ENCODE measurements around the gene TMEM225B. TPM values are rescaled to one million over a fixed set of nuclear protein-coding genes. Genes with fewer than 3 reads are reported as not detected.
A peak's percentile ranks its signal among the peaks of the same experiment; 100 is the strongest.
"Not testable (repeated sequence)": the region's sequence is repeated elsewhere in the genome, so short reads cannot be mapped to it uniquely, and the experiment has no call there.

The TMEM225B gene
- total RNA-seq, 1 donor from 2014 or later: 0.91 TPM

DNA sequence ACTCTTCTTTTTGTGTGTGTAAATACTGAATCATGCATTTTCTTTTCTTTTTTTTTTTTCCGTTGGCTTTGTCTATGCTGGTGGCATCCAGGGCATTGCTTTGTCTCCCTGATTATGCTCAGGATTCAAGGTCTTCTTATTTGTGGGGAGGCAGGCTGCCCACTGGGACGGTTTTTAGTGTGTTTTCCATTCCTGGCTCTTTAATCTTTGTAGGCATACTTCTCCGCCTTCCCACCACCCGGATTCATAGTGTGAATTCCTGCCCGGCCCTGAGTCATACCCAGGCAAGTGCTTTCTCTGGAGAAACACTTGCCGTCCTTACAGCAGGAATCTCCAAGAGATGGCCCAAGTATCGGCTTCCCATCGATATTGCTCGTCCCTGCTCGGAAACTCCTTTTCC is 34.4 kb upstream of the TMEM225B start:
- Mint-ChIP-seq H3K4me1 (ENCODE audit: low read depth) (peaks cover 2% of the 10 kb centered on the region), H3K27ac (peak overlapping the region; percentile 74), H3K27me3 (no peaks in the 10 kb centered on the region), H3K4me3 (ENCODE audit: low read depth) (no peak overlapping the region), H3K36me3 (ENCODE audit: insufficient read depth) (peaks cover 32% of the 10 kb centered on the region), H3K9me3 (ENCODE audit: low read depth) (no peaks in the 10 kb centered on the region)
- TF ChIP-seq, protein P1, sequence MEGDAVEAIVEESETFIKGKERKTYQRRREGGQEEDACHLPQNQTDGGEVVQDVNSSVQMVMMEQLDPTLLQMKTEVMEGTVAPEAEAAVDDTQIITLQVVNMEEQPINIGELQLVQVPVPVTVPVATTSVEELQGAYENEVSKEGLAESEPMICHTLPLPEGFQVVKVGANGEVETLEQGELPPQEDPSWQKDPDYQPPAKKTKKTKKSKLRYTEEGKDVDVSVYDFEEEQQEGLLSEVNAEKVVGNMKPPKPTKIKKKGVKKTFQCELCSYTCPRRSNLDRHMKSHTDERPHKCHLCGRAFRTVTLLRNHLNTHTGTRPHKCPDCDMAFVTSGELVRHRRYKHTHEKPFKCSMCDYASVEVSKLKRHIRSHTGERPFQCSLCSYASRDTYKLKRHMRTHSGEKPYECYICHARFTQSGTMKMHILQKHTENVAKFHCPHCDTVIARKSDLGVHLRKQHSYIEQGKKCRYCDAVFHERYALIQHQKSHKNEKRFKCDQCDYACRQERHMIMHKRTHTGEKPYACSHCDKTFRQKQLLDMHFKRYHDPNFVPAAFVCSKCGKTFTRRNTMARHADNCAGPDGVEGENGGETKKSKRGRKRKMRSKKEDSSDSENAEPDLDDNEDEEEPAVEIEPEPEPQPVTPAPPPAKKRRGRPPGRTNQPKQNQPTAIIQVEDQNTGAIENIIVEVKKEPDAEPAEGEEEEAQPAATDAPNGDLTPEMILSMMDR (IDR thresholded peaks at IDR 0.05; ENCODE audit: unreplicated experiment): no peak
- DNase-seq (ENCODE audit: low spot score, unreplicated experiment): no peak

DNA sequence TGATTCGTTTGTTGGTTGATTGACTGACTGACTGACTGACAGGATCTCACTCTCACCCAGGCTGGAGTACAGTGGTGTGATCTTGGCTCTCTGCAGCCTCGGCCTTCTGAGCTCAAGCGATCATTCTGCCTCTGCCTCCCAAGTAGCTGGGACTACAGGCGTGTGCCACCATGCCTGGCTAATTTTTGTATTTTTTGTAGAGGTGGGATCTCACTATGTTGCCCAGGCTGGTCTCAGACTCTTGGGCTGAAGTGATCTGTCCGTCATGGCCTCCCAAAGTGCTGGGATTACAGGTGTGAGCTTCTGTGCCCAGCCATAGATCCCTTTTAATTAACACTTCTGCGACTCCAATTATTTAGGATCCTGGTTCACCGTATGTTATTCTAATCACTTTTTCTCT is 29.3 kb upstream of the TMEM225B start:
- not testable (repeated sequence) for DNase-seq (ENCODE audit: low spot score, unreplicated experiment); H3K27ac Mint-ChIP-seq; H3K4me1 Mint-ChIP-seq (ENCODE audit: low read depth); H3K9me3 Mint-ChIP-seq (ENCODE audit: low read depth); H3K4me3 Mint-ChIP-seq (ENCODE audit: low read depth); H3K27me3 Mint-ChIP-seq
- H3K36me3 Mint-ChIP-seq (ENCODE audit: insufficient read depth): peaks cover 25% of the 10 kb centered on the region

DNA sequence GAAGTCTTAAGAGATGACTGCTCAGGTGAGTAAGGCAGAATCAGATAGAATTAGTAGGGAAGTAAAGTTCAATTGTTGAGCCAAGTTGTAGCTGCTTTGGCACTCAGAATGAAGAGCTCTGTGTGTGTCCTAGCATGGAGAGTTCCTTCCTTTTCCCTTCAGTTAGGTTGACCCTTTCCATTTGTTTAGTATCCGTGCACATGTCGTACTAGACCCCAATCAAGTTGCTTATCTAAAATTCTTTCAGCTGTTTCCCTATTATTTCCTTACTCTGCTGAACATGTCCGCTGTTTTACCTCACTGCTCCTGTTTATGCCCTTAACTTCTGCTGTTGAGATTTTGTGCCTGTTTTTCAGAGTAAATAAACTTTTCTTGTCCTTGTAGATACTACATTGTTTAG is 26.3 kb upstream of the TMEM225B start:
- no peak for DNase-seq (ENCODE audit: low spot score, unreplicated experiment)
- Mint-ChIP-seq H3K4me1 (ENCODE audit: low read depth) (no peaks in the 10 kb centered on the region), H3K27me3 (no peaks in the 10 kb centered on the region), H3K27ac (no peak overlapping the region), H3K36me3 (ENCODE audit: insufficient read depth) (peaks cover 12% of the 10 kb centered on the region), H3K9me3 (ENCODE audit: low read depth) (no peaks in the 10 kb centered on the region), H3K4me3 (ENCODE audit: low read depth) (no peak overlapping the region)
- TF ChIP-seq, protein P1 (IDR thresholded peaks at IDR 0.05; ENCODE audit: unreplicated experiment): no peak

DNA sequence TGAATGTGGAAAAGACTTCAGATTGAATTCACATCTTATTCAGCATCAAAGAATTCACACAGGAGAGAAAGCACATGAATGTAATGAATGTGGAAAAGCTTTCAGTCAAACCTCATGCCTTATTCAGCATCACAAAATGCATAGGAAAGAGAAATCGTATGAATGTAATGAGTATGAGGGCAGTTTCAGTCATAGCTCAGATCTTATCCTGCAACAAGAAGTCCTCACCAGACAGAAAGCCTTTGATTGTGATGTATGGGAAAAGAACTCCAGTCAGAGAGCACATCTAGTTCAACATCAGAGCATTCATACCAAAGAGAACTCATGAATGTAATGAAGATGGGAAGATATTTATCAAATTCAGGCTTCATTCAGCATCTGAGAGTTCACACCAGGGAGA is 24.8 kb upstream of the TMEM225B start:
- DNase-seq (ENCODE audit: low spot score, unreplicated experiment): no peak
- peaks cover 12% of the 10 kb centered on the region for H3K36me3 Mint-ChIP-seq (ENCODE audit: insufficient read depth)

DNA sequence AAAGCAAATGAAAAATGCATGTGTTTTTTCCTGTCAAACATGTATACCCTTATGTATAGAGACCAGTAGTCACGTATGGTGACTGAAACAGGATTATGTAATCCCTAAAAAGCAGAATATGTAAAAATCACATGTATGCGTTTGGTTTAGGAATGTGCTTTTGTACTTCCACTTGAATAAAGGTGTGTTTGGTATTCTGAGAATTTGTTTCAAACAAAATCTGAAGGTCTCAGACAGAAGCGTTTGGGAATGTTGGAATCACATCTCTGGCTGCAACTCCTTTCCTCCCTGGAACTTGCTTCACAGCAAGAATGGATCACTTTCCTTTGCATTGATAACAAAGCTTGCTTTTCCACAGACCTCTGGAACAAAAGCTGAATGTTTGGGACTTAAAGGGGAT is 21.8 kb upstream of the TMEM225B start:
- Mint-ChIP-seq H3K27me3 (no peaks in the 10 kb centered on the region), H3K27ac (peak overlapping the region; percentile 37), H3K4me3 (ENCODE audit: low read depth) (no peak overlapping the region), H3K9me3 (ENCODE audit: low read depth) (no peaks in the 10 kb centered on the region), H3K36me3 (ENCODE audit: insufficient read depth) (peaks cover 10% of the 10 kb centered on the region), H3K4me1 (ENCODE audit: low read depth) (peaks cover 2% of the 10 kb centered on the region)
- TF ChIP-seq, protein P1 (IDR thresholded peaks at IDR 0.05; ENCODE audit: unreplicated experiment): no peak
- DNase-seq (ENCODE audit: low spot score, unreplicated experiment): no peak

More for the DNA sequence above, 24.8 kb upstream of the TMEM225B start:
- TF ChIP-seq, protein P1 (IDR thresholded peaks at IDR 0.05; ENCODE audit: unreplicated experiment): no peak
- no peak overlapping the region for H3K27ac Mint-ChIP-seq
- H3K4me3 Mint-ChIP-seq (ENCODE audit: low read depth): no peak overlapping the region
- no peaks in the 10 kb centered on the region for H3K4me1 Mint-ChIP-seq (ENCODE audit: low read depth)
- no peaks in the 10 kb centered on the region for H3K27me3 Mint-ChIP-seq
- H3K9me3 Mint-ChIP-seq (ENCODE audit: low read depth): no peaks in the 10 kb centered on the region

DNA sequence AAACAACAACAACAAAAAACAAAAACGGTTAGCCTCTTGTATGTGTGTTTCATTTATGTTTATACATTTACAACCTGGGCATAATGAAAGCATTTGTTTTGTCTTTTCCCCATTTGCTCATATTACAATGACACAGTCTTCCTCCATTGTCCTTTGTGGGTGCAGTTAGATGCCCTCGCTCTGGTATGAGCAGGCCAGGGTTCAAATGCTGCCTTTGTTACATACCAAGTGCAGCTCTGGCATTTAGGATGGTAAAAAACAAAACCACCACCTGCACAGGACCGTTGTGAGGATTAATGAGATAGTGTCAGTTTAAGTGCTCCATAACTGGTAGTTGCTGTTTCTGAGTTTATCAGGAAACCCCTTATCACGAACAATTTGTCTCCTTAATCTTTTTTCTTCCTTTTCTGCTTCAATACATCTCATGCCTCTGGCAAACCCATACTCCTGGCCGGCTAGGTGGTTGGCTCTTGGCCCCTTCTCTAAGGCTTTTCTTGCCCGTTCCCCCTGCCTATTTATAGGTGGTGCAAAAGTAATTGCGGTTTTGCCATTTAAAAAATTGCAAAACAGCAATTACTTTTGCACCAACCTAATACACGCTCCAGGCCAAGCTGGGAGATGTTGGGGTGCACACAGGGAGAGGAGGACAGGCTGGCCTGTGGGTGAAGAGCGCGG is 18.6 kb upstream of the TMEM225B start:
- Mint-ChIP-seq H3K4me1 (ENCODE audit: low read depth) (peaks cover 2% of the 10 kb centered on the region), H3K9me3 (ENCODE audit: low read depth) (no peaks in the 10 kb centered on the region), H3K36me3 (ENCODE audit: insufficient read depth) (no peaks in the 10 kb centered on the region), H3K27me3 (peaks cover 7% of the 10 kb centered on the region), H3K4me3 (ENCODE audit: low read depth) (peak overlapping the region; percentile 76), H3K27ac (no peak overlapping the region)
- no peak for DNase-seq (ENCODE audit: low spot score, unreplicated experiment)
- TF ChIP-seq, protein P1 (IDR thresholded peaks at IDR 0.05; ENCODE audit: unreplicated experiment): no peak

All from progenitor cell of endocrine pancreas (in vitro differentiated cells).